Adrenal gland (tissue), 12 donors: ENCODE measurements around the gene HDAC4. TPM values are rescaled to one million over a fixed set of nuclear protein-coding genes. Genes with fewer than 3 reads are reported as not detected.
"Not testable (repeated sequence)": the region's sequence is repeated elsewhere in the genome, so short reads cannot be mapped to it uniquely, and the experiment has no call there.

Experiments used
- DNase-seq, 7 donors: peaks; one replicate each; pipeline ENCODE4 v3.0.0-alpha.2; 2019 to 2020
- H3K27ac ChIP-seq, 5 donors: fragments of 200-600 bp; sonication (generic) in 4 of 5; 1 replicate in 3 of 5; 2 replicates in 2 of 5; pipeline versions ENCODE4 v1.5.1 to v1.8.0; 2016 to 2020; ENCODE audit warnings: mild to moderate bottlenecking in 1 of 5
- H3K27me3 ChIP-seq: fragments of 200-600 bp; 2 replicates; pipeline ENCODE4 v1.8.0; 2021
- H3K36me3 ChIP-seq, 2 donors: fragments of 200-600 bp; replicated peaks in 1 of 2; 1 replicate in 1 of 2; 2 replicates in 1 of 2; pipeline versions ENCODE4 v1.5.1 to v1.8.0; 2018 to 2022
- H3K4me1 ChIP-seq, 2 donors: fragments of 200-600 bp; replicated peaks in 1 of 2; 1 replicate in 1 of 2; 2 replicates in 1 of 2; pipeline versions ENCODE4 v1.5.1 to v1.8.0; 2018 to 2021
- H3K4me3 ChIP-seq, 4 donors: fragments of 200-600 bp; sonication (generic) in 3 of 4; one replicate each; pipeline ENCODE4 v1.5.1; 2016 to 2018
- H3K9me3 ChIP-seq, 3 donors: fragments of 200-600 bp; sonication (generic) in 1 of 3; replicated peaks in 1 of 3; 1 replicate in 2 of 3; 2 replicates in 1 of 3; pipeline versions ENCODE4 v1.5.1 to v1.8.0; 2016 to 2021
- POLR2A ChIP-seq, 2 donors: fragments of 450-650 bp; IDR thresholded peaks; one replicate each; pipeline ENCODE4 v1.6.1; 2017; ENCODE audit warnings: antibody characterized with exemption in 2 of 2, mild to moderate bottlenecking in 2 of 2, moderate library complexity in 1 of 2
- WGBS, 4 donors: extraction: QIAGEN DNeasy Blood & Tissue Kit in 2 of 4; methylation state at CpG; one replicate each; pipeline versions ENCODE4 v1.1.5 to v1.1.7; 2013 to 2017; 5-methylcytosine and 5-hydroxymethylcytosine counted together
- intact Hi-C, 2 donors: fragments of 100-400 bp; cut with DNase I; formaldehyde crosslinking; loops; one replicate each; pipeline versions ENCODE4 v1.14.1 to v1.15.0; 2022 to 2023
- polyA plus RNA-seq, 3 donors: library from polyadenylated mRNA; stranded (reverse); fragments of 200-250 nt in 2 of 3; fragments of 350-450 nt in 1 of 3; fragmentation: Illumina TruSeq in 1 of 3; extraction: RNeasy Lipid Tissue Mini Kit (QIAGEN cat#74804) in 1 of 3; gene quantifications; one replicate each; pipeline ENCODE4 v1.2.3, GENCODE V29; 2013 to 2014
- total RNA-seq, 9 donors: library from RNA; depleted of rRNA in 4 of 9; stranded (reverse); fragments of >200 nt in 4 of 9; fragments of 120-200 nt in 1 of 9; fragmentation: NEBNext Ultra II Directional in 1 of 9; extraction: Animal tissue kit (Norgen Biotek cat#: 25700) in 1 of 9; gene quantifications; one replicate each; pipeline versions ENCODE4 v1.1.0 to v1.2.4, GENCODE V29; 2013 to 2023
- TF ChIP-seq, protein P1 (sequence below), 6 experiments: fragments of 450-650 bp in 4 of 6; fragments of 200-600 bp in 2 of 6; sonication (generic) in 1 of 6; IDR thresholded peaks; 1 replicate in 5 of 6; 2 replicates in 1 of 6; pipeline versions ENCODE4 v1.5.1 to v1.8.0; 2016 to 2021; ENCODE audit warnings: antibody characterized with exemption in 6 of 6, mild to moderate bottlenecking in 2 of 6, moderate library complexity in 1 of 6
- donor health status: healthy with polysubstance abuse.
- donor health status: Bipolar disorder and iron deficiency.
- donor health status: DM: yes; HTN: yes; CAD: no.
- donor health status: DM: no; HTN: no; CAD: no.
- donor health status: DM: no; HTN: no; CAD: no.
- donor health status: DM: yes; HTN: yes; CAD: no.

Gene HDAC4
- total and polyA plus RNA-seq, 12 donors: 8.3 to 88.9 (median 28.7) TPM

DNA sequence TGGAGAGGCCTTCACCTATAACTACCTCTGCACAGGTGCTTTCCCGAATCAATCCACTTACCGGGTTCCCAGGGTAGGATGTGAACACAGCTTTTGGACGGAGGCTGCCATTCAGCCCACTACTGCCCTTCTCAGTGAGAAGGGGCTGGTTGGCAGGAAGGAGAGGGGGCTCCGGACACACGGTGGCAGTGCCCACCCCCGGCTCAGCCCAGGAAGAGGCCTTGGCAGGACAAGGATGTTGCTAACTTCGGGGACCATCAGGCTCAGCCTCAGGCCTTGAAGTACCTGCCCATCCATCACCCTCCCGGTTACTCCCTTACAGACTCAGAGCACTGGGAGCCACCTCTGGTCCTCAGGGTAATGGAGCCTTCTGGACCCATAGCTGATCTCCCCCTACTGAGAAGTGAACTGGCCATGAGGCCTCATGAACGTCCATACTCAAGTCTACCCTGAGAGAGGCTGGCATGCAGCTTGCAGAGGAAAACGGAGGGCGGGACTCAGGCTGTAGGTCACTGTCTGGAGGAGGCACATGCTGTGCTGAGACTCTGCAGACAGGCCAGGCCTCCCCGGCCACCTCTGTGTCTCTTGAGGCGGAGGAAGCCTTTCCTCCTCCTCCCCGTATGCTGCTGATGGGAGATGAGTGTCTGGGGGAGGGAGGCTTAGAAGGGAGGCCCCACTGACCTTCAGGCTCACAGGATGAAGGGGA, 361.9 kb downstream of the HDAC4 start:
- Histone ChIP-seq H3K27me3 (no peaks in the 10 kb centered on the region), H3K36me3 (no peaks in the 10 kb centered on the region), H3K27ac (no peak overlapping the region), H3K4me3 (no peak overlapping the region), H3K9me3 (no peaks in the 10 kb centered on the region), H3K4me1 (peaks cover 0 to 3% of the 10 kb centered on the region in 2 donors)
- no peak for TF ChIP-seq POLR2A (IDR thresholded peaks at IDR 0.05)
- TF ChIP-seq, protein P1, sequence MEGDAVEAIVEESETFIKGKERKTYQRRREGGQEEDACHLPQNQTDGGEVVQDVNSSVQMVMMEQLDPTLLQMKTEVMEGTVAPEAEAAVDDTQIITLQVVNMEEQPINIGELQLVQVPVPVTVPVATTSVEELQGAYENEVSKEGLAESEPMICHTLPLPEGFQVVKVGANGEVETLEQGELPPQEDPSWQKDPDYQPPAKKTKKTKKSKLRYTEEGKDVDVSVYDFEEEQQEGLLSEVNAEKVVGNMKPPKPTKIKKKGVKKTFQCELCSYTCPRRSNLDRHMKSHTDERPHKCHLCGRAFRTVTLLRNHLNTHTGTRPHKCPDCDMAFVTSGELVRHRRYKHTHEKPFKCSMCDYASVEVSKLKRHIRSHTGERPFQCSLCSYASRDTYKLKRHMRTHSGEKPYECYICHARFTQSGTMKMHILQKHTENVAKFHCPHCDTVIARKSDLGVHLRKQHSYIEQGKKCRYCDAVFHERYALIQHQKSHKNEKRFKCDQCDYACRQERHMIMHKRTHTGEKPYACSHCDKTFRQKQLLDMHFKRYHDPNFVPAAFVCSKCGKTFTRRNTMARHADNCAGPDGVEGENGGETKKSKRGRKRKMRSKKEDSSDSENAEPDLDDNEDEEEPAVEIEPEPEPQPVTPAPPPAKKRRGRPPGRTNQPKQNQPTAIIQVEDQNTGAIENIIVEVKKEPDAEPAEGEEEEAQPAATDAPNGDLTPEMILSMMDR (IDR thresholded peaks at IDR 0.05): no peak
- intact Hi-C loops: loop anchor here (5.0 to 10.0 kb wide), 2 partner anchors 68 to 946 kb away; no protein-coding TSS in a partner anchor
- 75 to 88% (median 84%) methylated on average over 11 to 14 of the region's 14 CpGs for WGBS, 4 donors
- no peak for DNase-seq

- H3K27ac ChIP-seq, H3K27me3 ChIP-seq, H3K9me3 ChIP-seq, H3K4me3 ChIP-seq, H3K36me3 ChIP-seq, H3K4me1 ChIP-seq, DNase-seq: not testable (repeated sequence)
- WGBS, 4 donors: 93 to 99% (median 95%) methylated on average over 2 to 13 of the region's 13 CpGs
- intact Hi-C loops: loop anchor here (5.0 to 10.0 kb wide), 2 partner anchors 69 to 947 kb away; no protein-coding TSS in a partner anchor
Measured at GRCh38 chr2:239038284-239038683, 362.5 kb downstream of the HDAC4 start.

- no peak overlapping the region for H3K4me3 ChIP-seq
- H3K36me3 ChIP-seq: no peaks in the 10 kb centered on the region
- 92 to 98% (median 93%) methylated on average over 8 to 16 of the region's 16 CpGs for WGBS, 4 donors
- H3K27ac ChIP-seq: no peak overlapping the region
- H3K27me3 ChIP-seq: no peaks in the 10 kb centered on the region
- intact Hi-C loops: loop anchor here (2.0 to 10.0 kb wide), 3 partner anchors 69 to 947 kb away; no protein-coding TSS in a partner anchor
- DNase-seq: no peak
- TF ChIP-seq, protein P1 (IDR thresholded peaks at IDR 0.05): no peak
- TF ChIP-seq POLR2A (IDR thresholded peaks at IDR 0.05): no peak
- H3K9me3 ChIP-seq: no peaks in the 10 kb centered on the region
- peaks cover 0 to 3% of the 10 kb centered on the region in 2 donors for H3K4me1 ChIP-seq
Measured at GRCh38 chr2:239037559-239037910, 363.3 kb downstream of the HDAC4 start.

GRCh38 chr2:239036819-239037558, 363.8 kb downstream of the HDAC4 start:
- intact Hi-C loops: loop anchor here (2.0 to 10.0 kb wide), 3 partner anchors 70 to 948 kb away; no protein-coding TSS in a partner anchor
- no peak for TF ChIP-seq POLR2A (IDR thresholded peaks at IDR 0.05)
- TF ChIP-seq, protein P1 (IDR thresholded peaks at IDR 0.05): no peak
- H3K36me3 ChIP-seq: no peaks in the 10 kb centered on the region
- peaks cover 0 to 3% of the 10 kb centered on the region in 2 donors for H3K4me1 ChIP-seq
- DNase-seq: no peak
- H3K9me3 ChIP-seq: no peaks in the 10 kb centered on the region
- H3K27me3 ChIP-seq: no peaks in the 10 kb centered on the region
- no peak overlapping the region for H3K4me3 ChIP-seq
- H3K27ac ChIP-seq: no peak overlapping the region
- 74 to 90% (median 89%) methylated on average over 13 to 21 of the region's 21 CpGs for WGBS, 4 donors
